Astrocyte (in vitro differentiated cells and primary cell): ENCODE data around the gene CGA.

Experiments used
- CTCF ChIP-seq: IDR thresholded peaks from 2 replicates; pipeline ENCODE4 v1.5.1; 2011; ENCODE audit warnings: low read depth, mild to moderate bottlenecking, inconsistent platforms, low read length, moderate library complexity; ENCODE audit not compliant: insufficient read depth
- EZH2 ChIP-seq: IDR thresholded peaks from 2 replicates; pipeline ENCODE4 v1.6.1; 2012; ENCODE audit warnings: mild to moderate bottlenecking, low read length, inconsistent platforms; ENCODE audit not compliant: insufficient read depth

GRCh38 chr6:87070741-87071140 is 24.2 kb downstream of the CGA start:
- TF ChIP-seq CTCF (no peak), EZH2 (no peak)
